GM11168 (cell line): ENCODE data around the gene OPCML.

ENCODE experiments used
- in situ Hi-C: fragments of 300-500 bp; cut with MboI; formaldehyde crosslinking; loops from one replicate; pipeline ENCODE4 v1.12.0; 2022; ENCODE audit warnings: low sequenced_read_pairs; ENCODE audit not compliant: unreplicated experiment

The OPCML gene

GRCh38 chr11:133531971-133532651 is at the start of gene OPCML:
Gene OPCML (minus strand): TSS chr11:133532501.
- in situ Hi-C loops = no loop called here

GRCh38 chr11:133581091-133581490 is 48.8 kb upstream of the OPCML start:
- in situ Hi-C loops = no loop called here

- in situ Hi-C loops = no loop called here
Observed at GRCh38 chr11:133579165-133580031, 47.1 kb upstream of the OPCML start.

GRCh38 chr11:133577403-133577802 is 45.1 kb upstream of the OPCML start:
- in situ Hi-C loops = no loop called here

- in situ Hi-C loops = no loop called here
Observed at GRCh38 chr11:133576351-133576750, 44.0 kb upstream of the OPCML start.

- in situ Hi-C loops = no loop called here
Observed at GRCh38 chr11:133573081-133573480, 40.8 kb upstream of the OPCML start.

- in situ Hi-C loops = no loop called here
Observed at GRCh38 chr11:133570376-133570775, 38.1 kb upstream of the OPCML start.

- in situ Hi-C loops = no loop called here
Observed at GRCh38 chr11:133563505-133564025, 31.3 kb upstream of the OPCML start.

- in situ Hi-C loops = no loop called here
Observed at GRCh38 chr11:133560472-133560855, 28.2 kb upstream of the OPCML start.

GRCh38 chr11:133559833-133560471 is 27.7 kb upstream of the OPCML start:
- in situ Hi-C loops = no loop called here

GRCh38 chr11:133559382-133559781 is 27.1 kb upstream of the OPCML start:
- in situ Hi-C loops = no loop called here

GRCh38 chr11:133555034-133555433 is 22.7 kb upstream of the OPCML start:
- in situ Hi-C loops = no loop called here

GRCh38 chr11:133553885-133554740 is 21.8 kb upstream of the OPCML start:
- in situ Hi-C loops = no loop called here

GRCh38 chr11:133552938-133553337 is 20.6 kb upstream of the OPCML start:
- in situ Hi-C loops = no loop called here

- in situ Hi-C loops = no loop called here
Observed at GRCh38 chr11:133551064-133551463, 18.8 kb upstream of the OPCML start.

- in situ Hi-C loops = no loop called here
Observed at GRCh38 chr11:133549826-133550225, 17.5 kb upstream of the OPCML start.

- in situ Hi-C loops = no loop called here
Observed at GRCh38 chr11:133548641-133549040, 16.3 kb upstream of the OPCML start.

- in situ Hi-C loops = no loop called here
Observed at GRCh38 chr11:133547808-133548494, 15.7 kb upstream of the OPCML start.

- in situ Hi-C loops = no loop called here
Observed at GRCh38 chr11:133545199-133545803, 13.0 kb upstream of the OPCML start.
